GM12875 (cell line): ENCODE measurements around the gene VPS26B.
"Not testable (repeated sequence)": the region's sequence is repeated elsewhere in the genome, so short reads cannot be mapped to it uniquely, and the experiment has no call there.

Experiments
- H3K4me3 ChIP-seq: one replicate; pipeline ENCODE4 v1.5.1; 2011; ENCODE audit warnings: low read depth, low read length, control low read depth
- TF ChIP-seq, protein P1 (sequence below): IDR thresholded peaks from 2 replicates; pipeline ENCODE4 v1.5.1; 2011; ENCODE audit warnings: low read depth, mild to moderate bottlenecking, control low read depth, inconsistent platforms, low read length, moderate library complexity, borderline replicate concordance; ENCODE audit not compliant: insufficient read depth

Gene VPS26B

DNA sequence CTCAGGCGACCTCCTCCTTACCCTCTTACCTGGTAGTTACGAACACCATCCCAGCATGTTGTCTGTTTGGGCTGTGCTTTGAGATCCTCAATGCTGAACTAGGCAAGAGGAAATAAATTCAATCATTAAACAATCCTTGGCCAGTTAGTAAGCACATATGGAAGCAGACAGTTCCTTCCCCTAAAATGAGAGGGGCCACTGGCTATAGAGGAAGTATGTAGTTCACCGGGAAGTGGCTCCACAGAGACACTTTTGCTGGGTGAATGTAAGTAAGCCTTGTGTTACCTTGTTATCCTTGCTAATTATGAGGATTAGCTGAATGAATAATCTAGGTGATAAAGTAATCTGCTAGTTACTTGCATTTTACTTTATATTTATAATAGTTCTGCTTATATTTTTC, 25.8 kb downstream of the VPS26B start:
- TF ChIP-seq, protein P1, sequence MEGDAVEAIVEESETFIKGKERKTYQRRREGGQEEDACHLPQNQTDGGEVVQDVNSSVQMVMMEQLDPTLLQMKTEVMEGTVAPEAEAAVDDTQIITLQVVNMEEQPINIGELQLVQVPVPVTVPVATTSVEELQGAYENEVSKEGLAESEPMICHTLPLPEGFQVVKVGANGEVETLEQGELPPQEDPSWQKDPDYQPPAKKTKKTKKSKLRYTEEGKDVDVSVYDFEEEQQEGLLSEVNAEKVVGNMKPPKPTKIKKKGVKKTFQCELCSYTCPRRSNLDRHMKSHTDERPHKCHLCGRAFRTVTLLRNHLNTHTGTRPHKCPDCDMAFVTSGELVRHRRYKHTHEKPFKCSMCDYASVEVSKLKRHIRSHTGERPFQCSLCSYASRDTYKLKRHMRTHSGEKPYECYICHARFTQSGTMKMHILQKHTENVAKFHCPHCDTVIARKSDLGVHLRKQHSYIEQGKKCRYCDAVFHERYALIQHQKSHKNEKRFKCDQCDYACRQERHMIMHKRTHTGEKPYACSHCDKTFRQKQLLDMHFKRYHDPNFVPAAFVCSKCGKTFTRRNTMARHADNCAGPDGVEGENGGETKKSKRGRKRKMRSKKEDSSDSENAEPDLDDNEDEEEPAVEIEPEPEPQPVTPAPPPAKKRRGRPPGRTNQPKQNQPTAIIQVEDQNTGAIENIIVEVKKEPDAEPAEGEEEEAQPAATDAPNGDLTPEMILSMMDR: no peak
- no peak overlapping the region for H3K4me3 ChIP-seq

DNA sequence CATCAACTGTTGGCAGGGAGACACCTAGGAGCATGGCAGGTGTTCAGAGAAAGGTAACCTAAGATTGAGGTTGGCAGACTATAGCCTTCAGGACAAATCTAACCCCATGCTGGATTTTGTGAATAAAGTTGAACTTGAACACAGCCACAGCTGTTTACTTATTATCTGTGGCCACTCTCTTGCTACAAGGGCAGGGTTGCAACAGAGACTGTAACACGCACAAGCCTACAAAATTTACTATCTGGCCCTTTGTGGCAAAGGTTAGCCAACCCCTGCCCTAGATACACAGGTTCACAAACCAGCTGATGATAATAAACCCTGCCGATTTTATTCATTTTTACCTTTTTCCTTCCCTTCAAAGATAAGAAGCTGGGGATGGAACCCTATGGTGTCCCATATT, 26.2 kb downstream of the VPS26B start:
- TF ChIP-seq, protein P1: no peak
- H3K4me3 ChIP-seq: no peak overlapping the region

DNA sequence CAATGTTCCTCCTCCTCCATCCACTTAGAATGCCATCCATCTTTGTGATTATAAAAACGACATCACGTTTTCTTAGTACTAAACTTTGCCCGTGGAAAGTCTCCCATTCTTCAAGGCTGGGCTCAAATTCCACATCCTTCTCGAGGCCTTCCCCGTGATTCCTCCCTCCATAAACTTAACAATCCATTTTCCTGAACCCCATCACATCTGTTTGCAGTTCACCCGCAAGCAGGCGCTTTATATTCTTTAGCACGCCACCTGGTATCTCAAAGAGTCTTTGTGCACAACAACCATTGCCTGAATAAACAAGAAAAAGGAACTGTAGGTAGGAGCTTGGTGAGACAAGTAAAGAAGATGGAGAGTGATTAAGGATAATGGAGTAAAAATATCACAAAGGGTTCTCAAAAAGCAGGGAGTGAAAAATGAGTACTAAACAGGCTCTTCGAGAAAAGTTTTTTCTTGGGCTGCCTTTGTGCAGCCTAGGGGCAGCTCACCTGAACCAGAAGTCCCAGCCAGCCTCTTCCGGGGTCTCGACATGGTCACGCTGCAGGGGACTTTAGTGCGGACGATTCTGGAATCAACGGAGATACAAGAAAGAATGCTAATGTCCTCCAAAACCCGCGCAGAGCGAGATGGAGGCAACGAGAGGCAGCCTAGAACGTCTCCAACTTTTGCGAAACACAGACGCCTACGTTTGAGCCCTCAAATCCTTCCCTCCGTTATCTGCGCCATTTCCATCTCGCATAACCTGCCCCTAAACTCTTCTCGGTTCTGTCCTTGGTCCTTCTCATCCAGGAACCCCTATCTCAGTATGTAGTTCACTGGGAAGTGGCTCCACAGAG, 28.1 kb downstream of the VPS26B start:
- TF ChIP-seq, protein P1: no peak
- peak overlapping the region; percentile 98 for H3K4me3 ChIP-seq

DNA sequence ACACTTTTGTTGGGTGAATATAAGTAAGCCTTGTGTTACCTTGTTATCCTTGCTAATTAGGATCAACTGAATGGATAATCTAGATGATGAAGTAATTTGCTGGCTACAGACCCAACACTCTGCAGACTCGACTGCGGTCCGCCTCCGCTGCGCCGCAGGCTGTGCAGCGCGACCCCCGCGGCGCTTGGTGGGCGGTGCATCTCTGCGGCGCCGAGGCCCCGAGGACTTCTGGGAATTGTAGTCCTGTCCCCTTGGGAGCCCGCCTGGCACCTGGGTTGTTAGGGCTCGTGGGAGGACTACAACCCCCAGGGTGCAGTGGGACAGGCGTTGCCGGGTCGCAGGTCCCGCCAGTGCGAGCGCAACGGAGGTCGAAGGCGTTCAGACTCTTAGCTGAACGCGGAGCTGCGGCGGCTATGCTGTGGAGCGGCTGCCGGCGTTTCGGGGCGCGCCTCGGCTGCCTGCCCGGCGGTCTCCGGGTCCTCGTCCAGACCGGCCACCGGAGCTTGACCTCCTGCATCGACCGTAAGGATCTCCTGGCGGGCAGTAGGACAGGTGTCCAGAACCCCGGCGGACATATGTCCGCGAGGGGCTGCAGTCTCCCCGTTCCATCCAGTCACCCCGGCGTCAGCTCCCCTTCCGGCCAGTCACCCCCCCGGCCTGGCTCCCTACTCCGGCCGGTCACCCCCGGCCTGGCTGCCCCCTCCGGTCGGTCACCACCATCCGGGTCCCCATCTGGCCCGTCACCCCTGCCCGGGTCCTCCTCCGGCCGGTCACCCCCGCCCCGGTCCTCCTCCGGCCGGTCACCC, 28.9 kb downstream of the VPS26B start, which contains the start of the genes ACAD8 and THYN1:
TSS of gene ACAD8 (plus strand) at position 381 of the 806 bp plus-strand sequence. CDS start at position 414, 33 bp downstream.
TSS of gene THYN1 (minus strand) at position 165 of the 806 bp plus-strand sequence. CDS start 470 bp downstream, outside the sequence.
- TF ChIP-seq, protein P1: no peak

DNA sequence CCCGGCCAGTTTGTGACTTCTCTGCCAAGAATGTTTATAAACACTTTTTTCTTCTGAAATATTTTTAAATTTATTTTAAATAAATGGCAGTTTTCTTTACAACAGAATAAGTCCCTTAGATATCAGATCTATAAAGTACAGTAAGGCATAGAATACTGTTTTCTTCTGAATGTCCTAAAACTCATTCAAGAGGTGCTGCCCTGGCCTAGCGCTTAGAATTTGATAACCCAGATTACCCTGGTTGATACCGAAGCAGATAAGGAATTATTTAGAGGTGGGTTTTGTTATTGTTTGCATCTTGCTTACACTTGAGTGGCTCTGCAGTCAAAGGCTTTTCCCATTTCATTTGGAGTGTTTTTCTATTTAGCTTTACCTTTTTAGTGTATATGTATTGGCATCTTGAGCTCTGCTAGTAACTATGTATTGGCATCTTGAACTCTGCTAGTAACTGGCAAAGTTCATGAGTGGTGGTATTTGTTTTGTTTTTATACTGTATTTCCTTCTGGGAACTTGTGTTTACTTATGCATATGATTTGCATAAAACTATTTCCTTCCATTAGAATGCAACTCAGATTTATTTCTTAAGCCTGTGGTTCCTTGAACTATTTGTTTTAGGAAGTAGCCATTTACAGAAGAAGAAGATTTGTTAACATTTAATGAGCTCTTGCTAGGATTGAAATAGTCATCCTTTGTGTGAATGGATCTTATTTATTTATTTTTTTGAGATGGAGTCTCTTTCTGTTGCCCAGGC, 30.1 kb downstream of the VPS26B start:
- no peak overlapping the region for H3K4me3 ChIP-seq
- TF ChIP-seq, protein P1: no peak

More for the DNA sequence above, 28.9 kb downstream of the VPS26B start, which contains the start of the genes ACAD8 and THYN1:
- peak within 1 kb of the TSS; percentile 98 for H3K4me3 ChIP-seq

DNA sequence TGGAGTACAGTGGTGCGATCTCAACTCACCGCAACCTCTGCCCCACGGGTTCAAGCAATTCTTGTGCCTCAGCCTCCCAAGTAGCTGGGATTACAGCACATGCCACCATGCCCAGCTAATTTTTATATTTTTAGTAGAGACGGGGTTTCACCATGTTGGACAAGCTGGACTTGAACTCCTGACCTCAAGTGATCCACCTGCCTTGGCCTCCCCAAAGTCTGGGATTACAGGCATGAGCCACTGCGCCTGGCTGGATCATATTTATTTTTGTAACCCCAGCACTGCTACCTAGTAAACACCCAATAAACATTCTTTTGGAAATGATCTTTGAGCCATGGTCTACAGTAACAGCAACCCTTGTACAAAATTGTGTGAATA, 30.7 kb downstream of the VPS26B start:
- not testable (repeated sequence) for H3K4me3 ChIP-seq

DNA sequence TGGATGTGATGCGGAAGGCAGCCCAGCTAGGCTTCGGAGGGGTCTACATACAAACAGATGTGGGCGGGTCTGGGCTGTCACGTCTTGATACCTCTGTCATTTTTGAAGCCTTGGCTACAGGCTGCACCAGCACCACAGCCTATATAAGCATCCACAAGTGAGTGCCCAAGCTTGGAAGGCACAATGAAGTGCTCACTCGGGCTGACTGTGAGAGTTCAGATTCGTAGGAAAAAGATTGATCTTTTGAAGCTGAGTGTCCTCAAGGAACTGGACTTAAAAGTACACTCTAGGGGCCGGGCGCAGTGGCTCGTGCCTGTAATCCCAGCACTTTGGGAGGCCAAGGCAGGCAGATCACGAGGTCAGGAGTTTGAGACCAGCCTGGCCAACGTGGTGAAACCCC, 32.6 kb downstream of the VPS26B start:
- no peak overlapping the region for H3K4me3 ChIP-seq
- TF ChIP-seq, protein P1: no peak
